ENCODE results near the gene IFNG-AS1.
A peak's percentile ranks its signal among the peaks of the same experiment; 100 is the strongest.

Gene IFNG-AS1

DNA sequence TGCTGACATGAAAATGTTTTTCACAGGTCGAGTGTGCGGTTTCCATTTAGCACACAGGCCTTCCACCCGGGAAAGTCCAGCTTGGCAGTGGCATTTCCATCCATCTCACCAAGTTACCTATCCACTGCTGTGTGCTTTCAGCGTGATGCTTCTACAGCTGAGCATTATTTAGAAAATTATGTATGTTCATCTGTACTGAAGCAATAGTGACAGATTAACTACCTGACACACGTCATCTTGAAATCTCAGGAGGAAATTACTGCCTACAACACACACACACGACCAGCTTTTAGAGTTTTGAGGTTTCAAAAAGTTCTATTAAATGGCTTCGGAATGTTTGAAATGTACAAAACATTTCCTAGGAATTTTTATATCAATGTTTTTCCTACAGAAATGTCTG lies 39.4 kb downstream of the IFNG-AS1 start:
- Histone ChIP-seq H3K9me3 (ENCODE audit: control insufficient read depth, low read length) (no peaks in the 10 kb centered on the region), H3K36me3 (ENCODE audit: control insufficient read depth, insufficient read depth, low read length) (no peaks in the 10 kb centered on the region), H3K27ac (no peak overlapping the region), H3K79me2 (no peaks in the 10 kb centered on the region), H3K9ac (no peak overlapping the region), H3K4me3 (ENCODE audit: low read depth, low read length) (no peak overlapping the region), H3K27me3 (ENCODE audit: control insufficient read depth, insufficient read depth, low read length) (no peaks in the 10 kb centered on the region), H3K4me1 (peaks cover 3% of the 10 kb centered on the region), H3K4me2 (ENCODE audit: low read length) (no peak overlapping the region), H2AFZ (no peak overlapping the region)
- TF ChIP-seq, protein P1, sequence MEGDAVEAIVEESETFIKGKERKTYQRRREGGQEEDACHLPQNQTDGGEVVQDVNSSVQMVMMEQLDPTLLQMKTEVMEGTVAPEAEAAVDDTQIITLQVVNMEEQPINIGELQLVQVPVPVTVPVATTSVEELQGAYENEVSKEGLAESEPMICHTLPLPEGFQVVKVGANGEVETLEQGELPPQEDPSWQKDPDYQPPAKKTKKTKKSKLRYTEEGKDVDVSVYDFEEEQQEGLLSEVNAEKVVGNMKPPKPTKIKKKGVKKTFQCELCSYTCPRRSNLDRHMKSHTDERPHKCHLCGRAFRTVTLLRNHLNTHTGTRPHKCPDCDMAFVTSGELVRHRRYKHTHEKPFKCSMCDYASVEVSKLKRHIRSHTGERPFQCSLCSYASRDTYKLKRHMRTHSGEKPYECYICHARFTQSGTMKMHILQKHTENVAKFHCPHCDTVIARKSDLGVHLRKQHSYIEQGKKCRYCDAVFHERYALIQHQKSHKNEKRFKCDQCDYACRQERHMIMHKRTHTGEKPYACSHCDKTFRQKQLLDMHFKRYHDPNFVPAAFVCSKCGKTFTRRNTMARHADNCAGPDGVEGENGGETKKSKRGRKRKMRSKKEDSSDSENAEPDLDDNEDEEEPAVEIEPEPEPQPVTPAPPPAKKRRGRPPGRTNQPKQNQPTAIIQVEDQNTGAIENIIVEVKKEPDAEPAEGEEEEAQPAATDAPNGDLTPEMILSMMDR (IDR thresholded peaks at IDR 0.05) = no peak

DNA sequence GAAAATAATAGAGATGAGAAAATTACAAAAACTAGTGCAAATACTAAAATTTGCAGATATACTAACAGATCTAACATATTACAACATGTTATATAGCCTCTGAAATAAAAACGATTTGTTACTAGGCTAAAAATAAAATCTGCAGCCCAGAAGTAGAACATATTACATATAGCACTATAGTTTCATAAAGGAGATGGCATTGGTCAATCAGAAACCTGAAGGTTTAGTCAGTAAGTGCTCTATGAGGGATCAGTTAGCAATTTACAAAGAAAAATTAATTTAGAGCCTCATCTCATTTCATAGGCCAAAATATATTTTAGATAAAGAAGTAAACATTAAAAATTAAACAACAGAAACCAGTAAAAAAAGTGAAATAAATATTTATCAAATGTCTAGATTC lies 41.0 kb downstream of the IFNG-AS1 start:
- no peak overlapping the region for H3K4me2 ChIP-seq (ENCODE audit: low read length)
- no peaks in the 10 kb centered on the region for H3K36me3 ChIP-seq (ENCODE audit: control insufficient read depth, insufficient read depth, low read length)
- no peaks in the 10 kb centered on the region for H3K27me3 ChIP-seq (ENCODE audit: control insufficient read depth, insufficient read depth, low read length)
- no peak overlapping the region for H2AFZ ChIP-seq
- H3K9me3 ChIP-seq (ENCODE audit: control insufficient read depth, low read length) = no peaks in the 10 kb centered on the region
- H3K4me3 ChIP-seq (ENCODE audit: low read depth, low read length) = no peak overlapping the region
- H3K79me2 ChIP-seq = no peaks in the 10 kb centered on the region
- H3K4me1 ChIP-seq = peaks cover 3% of the 10 kb centered on the region
- H3K9ac ChIP-seq = no peak overlapping the region
- TF ChIP-seq, protein P1 (IDR thresholded peaks at IDR 0.05) = no peak
- H3K27ac ChIP-seq = no peak overlapping the region

DNA sequence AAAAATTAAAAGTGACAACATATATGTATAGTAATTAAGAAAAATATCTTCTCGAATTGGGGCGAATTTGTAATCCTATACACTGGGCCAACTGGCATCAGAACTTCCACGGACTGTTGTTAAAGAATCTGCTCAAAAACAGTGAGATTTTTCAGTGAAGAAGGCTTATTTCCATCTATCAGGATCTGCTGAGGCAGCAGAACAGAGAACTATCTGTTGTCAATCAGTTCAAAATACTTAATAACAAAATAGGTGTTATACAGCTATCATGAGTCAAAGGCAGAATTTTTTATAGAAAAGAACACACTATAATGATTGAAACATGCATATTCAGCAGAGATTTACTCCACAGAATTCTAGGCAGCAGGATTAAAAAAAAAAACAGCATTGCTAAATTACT lies 41.9 kb downstream of the IFNG-AS1 start:
- Histone ChIP-seq H3K27ac (no peak overlapping the region), H2AFZ (no peak overlapping the region), H3K4me2 (ENCODE audit: low read length) (peak overlapping the region; percentile 44), H3K9me3 (ENCODE audit: control insufficient read depth, low read length) (no peaks in the 10 kb centered on the region), H3K4me1 (peaks cover 3% of the 10 kb centered on the region), H3K27me3 (ENCODE audit: control insufficient read depth, insufficient read depth, low read length) (no peaks in the 10 kb centered on the region), H3K36me3 (ENCODE audit: control insufficient read depth, insufficient read depth, low read length) (no peaks in the 10 kb centered on the region), H3K4me3 (ENCODE audit: low read depth, low read length) (no peak overlapping the region), H3K9ac (no peak overlapping the region), H3K79me2 (no peaks in the 10 kb centered on the region)
- TF ChIP-seq, protein P1 (IDR thresholded peaks at IDR 0.05) = no peak

DNA sequence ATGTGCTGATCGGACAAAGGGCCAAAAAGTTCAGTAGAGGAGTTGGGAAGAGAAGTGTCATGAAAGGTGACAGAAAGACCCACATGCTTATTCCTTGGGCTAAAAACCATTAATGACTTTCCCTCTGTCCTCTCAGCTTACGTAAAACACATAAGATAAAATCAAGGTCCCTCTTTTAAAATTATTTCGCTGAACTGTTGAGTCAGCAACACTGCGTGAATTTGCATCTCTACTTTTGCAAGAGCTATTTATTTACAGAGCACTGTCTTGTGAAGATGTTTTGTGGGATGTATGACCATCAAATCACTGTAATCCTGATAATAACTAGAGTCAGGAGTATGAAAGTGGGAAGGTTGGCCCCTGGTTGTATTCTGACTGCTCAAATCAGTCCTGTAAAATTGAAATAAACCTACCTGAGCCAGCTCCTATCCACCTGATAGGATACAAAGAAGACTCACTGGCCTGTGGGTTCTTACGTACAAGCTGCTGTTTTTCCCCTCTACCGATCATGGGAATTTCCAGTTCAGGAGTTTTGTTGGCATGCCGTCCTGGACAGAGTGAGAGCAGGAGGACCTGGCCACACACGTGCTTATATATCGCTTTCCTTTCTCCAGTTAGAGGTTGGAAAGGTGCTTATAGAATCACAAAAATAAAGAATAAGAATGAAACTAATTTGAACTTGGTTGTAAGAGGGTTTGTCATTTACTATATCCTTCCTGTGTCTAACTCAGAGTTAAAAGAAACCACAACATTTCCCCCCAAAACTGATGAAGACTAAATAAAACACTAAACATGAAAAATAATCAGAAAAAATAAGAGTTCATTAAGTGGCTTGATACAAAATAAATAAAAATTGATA lies 42.9 kb downstream of the IFNG-AS1 start:
- no peak overlapping the region for H3K27ac ChIP-seq
- H3K4me1 ChIP-seq = peaks cover 3% of the 10 kb centered on the region
- peak overlapping the region; percentile 47 for H2AFZ ChIP-seq
- peak overlapping the region; percentile 44 for H3K4me2 ChIP-seq (ENCODE audit: low read length)
- no peaks in the 10 kb centered on the region for H3K9me3 ChIP-seq (ENCODE audit: control insufficient read depth, low read length)
- H3K36me3 ChIP-seq (ENCODE audit: control insufficient read depth, insufficient read depth, low read length) = no peaks in the 10 kb centered on the region
- no peaks in the 10 kb centered on the region for H3K27me3 ChIP-seq (ENCODE audit: control insufficient read depth, insufficient read depth, low read length)
- H3K4me3 ChIP-seq (ENCODE audit: low read depth, low read length) = no peak overlapping the region
- no peaks in the 10 kb centered on the region for H3K79me2 ChIP-seq
- TF ChIP-seq, protein P1 (IDR thresholded peaks at IDR 0.05) = no peak
- H3K9ac ChIP-seq = no peak overlapping the region

DNA sequence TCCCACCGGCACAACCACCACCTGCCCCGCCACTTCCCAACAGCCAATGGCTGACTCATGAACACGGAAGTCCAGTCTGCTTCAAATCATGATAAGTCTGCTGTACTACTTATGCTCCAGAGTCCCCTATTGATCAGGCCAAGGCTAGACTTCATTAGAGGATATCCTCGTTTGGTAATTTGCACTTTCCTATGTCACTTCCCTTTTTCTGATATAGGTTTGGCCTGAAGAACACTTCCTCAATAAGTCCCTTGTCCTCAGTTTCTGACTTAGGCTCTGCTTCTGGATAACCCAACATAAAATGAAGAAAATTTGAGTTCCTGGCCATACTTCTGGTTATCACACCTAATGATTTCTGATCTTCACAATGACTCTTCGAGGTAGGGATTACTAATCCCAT lies 45.3 kb downstream of the IFNG-AS1 start:
- Histone ChIP-seq H3K4me3 (ENCODE audit: low read depth, low read length) (no peak overlapping the region), H3K4me1 (peaks cover 3% of the 10 kb centered on the region), H3K9me3 (ENCODE audit: control insufficient read depth, low read length) (no peaks in the 10 kb centered on the region), H3K79me2 (no peaks in the 10 kb centered on the region), H3K36me3 (ENCODE audit: control insufficient read depth, insufficient read depth, low read length) (no peaks in the 10 kb centered on the region), H3K27ac (no peak overlapping the region), H3K27me3 (ENCODE audit: control insufficient read depth, insufficient read depth, low read length) (no peaks in the 10 kb centered on the region), H2AFZ (no peak overlapping the region), H3K4me2 (ENCODE audit: low read length) (no peak overlapping the region), H3K9ac (no peak overlapping the region)
- TF ChIP-seq, protein P1 (IDR thresholded peaks at IDR 0.05) = no peak
